OCI-LY3 (cell line): ENCODE measurements around the gene ARHGAP29.
"Not testable (repeated sequence)": the region's sequence is repeated elsewhere in the genome, so short reads cannot be mapped to it uniquely, and the experiment has no call there.

ENCODE experiments used
- H2AFZ ChIP-seq: fragments of 200-600, 300-600 bp; shearing (Covaris generic); 2 replicates; pipeline ENCODE4 v1.6.0; 2014; ENCODE audit warnings: antibody characterized with exemption, low read depth, low read length
- H3K27ac ChIP-seq: fragments of 200-600, 300-600 bp; sonication (generic); 2 replicates; pipeline ENCODE4 v1.5.1; 2014; ENCODE audit warnings: mild to moderate bottlenecking, low read length, moderate library complexity, mixed read lengths
- H3K27me3 ChIP-seq: fragments of 200-600, 300-600 bp; sonication (generic); 2 replicates; pipeline ENCODE4 v1.6.1; 2014; ENCODE audit warnings: low read depth, low read length, mixed read lengths
- H3K36me3 ChIP-seq: fragments of 200-600, 300-600 bp; sonication (generic); replicated peaks from 2 replicates; pipeline ENCODE3; 2014; ENCODE audit warnings: low read depth, low read length, mixed read lengths
- H3K4me1 ChIP-seq: fragments of 300-600, 200-600 bp; sonication (generic); 2 replicates; pipeline ENCODE4 v1.6.1; 2014; ENCODE audit warnings: low read length, mixed read lengths
- H3K4me2 ChIP-seq: fragments of 200-600, 300-600 bp; sonication (generic); 2 replicates; pipeline ENCODE4 v1.6.1; 2014; ENCODE audit warnings: low read length, mixed read lengths
- H3K4me3 ChIP-seq: fragments of 300-600, 200-600 bp; sonication (generic); 2 replicates; pipeline ENCODE4 v1.5.1; 2014; ENCODE audit warnings: antibody characterized with exemption, mild to moderate bottlenecking, low read length, moderate library complexity
- H3K79me2 ChIP-seq: fragments of 300-600, 200-600 bp; shearing (Covaris generic); 2 replicates; pipeline ENCODE4 v1.6.1; 2014; ENCODE audit warnings: mild to moderate bottlenecking, low read length, mixed read lengths
- H3K9ac ChIP-seq: fragments of 300-600, 200-600 bp; shearing (Covaris generic); 2 replicates; pipeline ENCODE4 v1.6.0; 2014; ENCODE audit warnings: mild to moderate bottlenecking, low read length, moderate library complexity
- H3K9me3 ChIP-seq: fragments of 200-600, 300-600 bp; shearing (Covaris generic); 2 replicates; pipeline ENCODE4 v1.6.1; 2014; ENCODE audit warnings: low read length, mixed read lengths; ENCODE audit not compliant: insufficient read depth
- H4K20me1 ChIP-seq: fragments of 200-600, 300-600 bp; sonication (generic); 2 replicates; pipeline ENCODE4 v1.6.1; 2016; ENCODE audit warnings: low read length, mixed read lengths; ENCODE audit not compliant: insufficient read depth
- CTCF ChIP-seq: fragments of 200-600, 300-600 bp; sonication (generic); IDR thresholded peaks from 2 replicates; pipeline ENCODE4 v1.5.1; 2014; ENCODE audit warnings: antibody characterized with exemption, low read length, low read depth
- EZH2phosphoT487 ChIP-seq: fragments of 200-600 bp; shearing (Covaris generic); IDR thresholded peaks from 2 replicates; pipeline ENCODE4 v1.6.1; 2018; ENCODE audit warnings: antibody characterized with exemption, mixed run types, low read depth

The ARHGAP29 gene

GRCh38 chr1:94163249-94163648 lies 74.1 kb downstream of the ARHGAP29 start:
- H4K20me1 ChIP-seq, H2AFZ ChIP-seq, H3K9me3 ChIP-seq, H3K4me1 ChIP-seq, H3K9ac ChIP-seq, H3K79me2 ChIP-seq, H3K36me3 ChIP-seq, H3K4me3 ChIP-seq, H3K27ac ChIP-seq, H3K4me2 ChIP-seq: not testable (repeated sequence)
- H3K27me3 ChIP-seq = peaks cover 18% of the 10 kb centered on the region; the same call in 1 of the 2 replicates

- no peak overlapping the region for H2AFZ ChIP-seq
- H4K20me1 ChIP-seq = no peaks in the 10 kb centered on the region
- H3K9me3 ChIP-seq = no peaks in the 10 kb centered on the region
- TF ChIP-seq CTCF (no peak), EZH2phosphoT487 (no peak)
- no peak overlapping the region for H3K27ac ChIP-seq
- H3K36me3 ChIP-seq = no peaks in the 10 kb centered on the region
- H3K9ac ChIP-seq = no peak overlapping the region
- peaks cover 26% of the 10 kb centered on the region; the same call in 1 of the 2 replicates for H3K27me3 ChIP-seq
- no peak overlapping the region for H3K4me2 ChIP-seq
- no peaks in the 10 kb centered on the region for H3K4me1 ChIP-seq
- no peak overlapping the region for H3K4me3 ChIP-seq
- H3K79me2 ChIP-seq = no peaks in the 10 kb centered on the region
Measured at GRCh38 chr1:94160811-94161210, 76.6 kb downstream of the ARHGAP29 start.

GRCh38 chr1:94156096-94156625 lies 81.2 kb downstream of the ARHGAP29 start:
- Histone ChIP-seq H3K4me2 (no peak overlapping the region), H3K79me2 (no peaks in the 10 kb centered on the region), H3K9me3 (no peaks in the 10 kb centered on the region), H3K4me3 (no peak overlapping the region), H3K27me3 (peaks cover 28% of the 10 kb centered on the region; the same call in 1 of the 2 replicates), H3K4me1 (no peaks in the 10 kb centered on the region), H4K20me1 (no peaks in the 10 kb centered on the region), H2AFZ (no peak overlapping the region), H3K27ac (no peak overlapping the region), H3K9ac (no peak overlapping the region), H3K36me3 (no peaks in the 10 kb centered on the region)
- no peak for TF ChIP-seq EZH2phosphoT487
- TF ChIP-seq CTCF = no peak

GRCh38 chr1:94154989-94155388 lies 82.4 kb downstream of the ARHGAP29 start:
- peaks cover 19% of the 10 kb centered on the region; the same call in 1 of the 2 replicates for H3K27me3 ChIP-seq
- H3K36me3 ChIP-seq = no peaks in the 10 kb centered on the region
- no peak overlapping the region for H3K4me2 ChIP-seq
- H3K79me2 ChIP-seq = no peaks in the 10 kb centered on the region
- no peak for TF ChIP-seq CTCF
- TF ChIP-seq EZH2phosphoT487 = no peak
- no peaks in the 10 kb centered on the region for H3K9me3 ChIP-seq
- H3K4me1 ChIP-seq = no peaks in the 10 kb centered on the region
- no peak overlapping the region for H3K9ac ChIP-seq
- H4K20me1 ChIP-seq = no peaks in the 10 kb centered on the region
- H2AFZ ChIP-seq = no peak overlapping the region
- no peak overlapping the region for H3K27ac ChIP-seq
- no peak overlapping the region for H3K4me3 ChIP-seq

- no peak overlapping the region for H3K9ac ChIP-seq
- no peaks in the 10 kb centered on the region for H4K20me1 ChIP-seq
- H3K79me2 ChIP-seq = no peaks in the 10 kb centered on the region
- H2AFZ ChIP-seq = no peak overlapping the region
- no peaks in the 10 kb centered on the region for H3K4me1 ChIP-seq
- H3K4me2 ChIP-seq = no peak overlapping the region
- H3K27me3 ChIP-seq = peaks cover 10% of the 10 kb centered on the region; the same call in 1 of the 2 replicates
- H3K36me3 ChIP-seq = no peaks in the 10 kb centered on the region
- TF ChIP-seq CTCF (no peak), EZH2phosphoT487 (no peak)
- H3K9me3 ChIP-seq = no peaks in the 10 kb centered on the region
- H3K27ac ChIP-seq = no peak overlapping the region
- no peak overlapping the region for H3K4me3 ChIP-seq
Measured at GRCh38 chr1:94153133-94153532, 84.3 kb downstream of the ARHGAP29 start.

GRCh38 chr1:94149166-94149565 lies 88.2 kb downstream of the ARHGAP29 start:
- H3K4me2 ChIP-seq, H3K9ac ChIP-seq, H2AFZ ChIP-seq, H3K27me3 ChIP-seq, H3K9me3 ChIP-seq, H3K4me1 ChIP-seq, H3K36me3 ChIP-seq, H3K4me3 ChIP-seq, H4K20me1 ChIP-seq, H3K79me2 ChIP-seq, H3K27ac ChIP-seq: not testable (repeated sequence)
